GM19023 (cell line): Measurements from ENCODE around the gene USP49.

Experiments used
- ATAC-seq: cut with Tn5 transposase; IDR thresholded peaks from one replicate; pipeline ENCODE4 v1.9.1; 2021; ENCODE audit warnings: mild to moderate bottlenecking, moderate library complexity; ENCODE audit not compliant: unreplicated experiment

The USP49 gene

DNA sequence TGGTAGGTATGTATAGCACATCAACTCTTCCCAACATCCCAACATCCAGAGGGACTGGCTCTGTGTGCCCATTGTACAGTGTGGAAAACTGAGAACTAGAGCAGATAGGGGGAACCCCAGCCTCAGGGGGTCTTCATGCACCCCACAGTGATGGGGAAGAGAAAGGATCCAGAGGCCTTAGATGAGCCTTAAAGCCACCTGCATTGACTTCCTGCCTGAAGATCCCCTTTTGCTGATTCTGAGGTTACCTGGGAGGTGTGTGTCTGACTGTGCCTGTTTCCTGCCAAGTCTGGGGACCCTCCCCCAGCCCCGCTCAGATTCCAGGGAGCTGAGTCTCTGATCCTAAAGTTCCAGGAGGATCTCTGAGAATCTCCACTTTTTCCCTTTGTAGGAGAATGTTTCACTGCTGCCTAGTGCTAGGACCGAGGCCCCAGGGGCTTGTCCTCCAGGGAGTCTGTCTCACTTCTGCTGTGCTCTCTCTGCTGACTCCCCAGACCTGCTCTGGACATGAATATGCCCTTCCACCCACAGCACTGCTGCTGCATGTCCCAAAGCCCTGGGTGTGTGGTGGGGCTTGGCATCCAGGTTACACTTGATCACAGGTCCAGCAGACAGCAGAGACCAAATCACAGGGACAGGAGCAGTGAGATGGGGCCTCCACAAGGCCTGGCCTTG is 135.1 kb downstream of the USP49 start:
- no peak for ATAC-seq

DNA sequence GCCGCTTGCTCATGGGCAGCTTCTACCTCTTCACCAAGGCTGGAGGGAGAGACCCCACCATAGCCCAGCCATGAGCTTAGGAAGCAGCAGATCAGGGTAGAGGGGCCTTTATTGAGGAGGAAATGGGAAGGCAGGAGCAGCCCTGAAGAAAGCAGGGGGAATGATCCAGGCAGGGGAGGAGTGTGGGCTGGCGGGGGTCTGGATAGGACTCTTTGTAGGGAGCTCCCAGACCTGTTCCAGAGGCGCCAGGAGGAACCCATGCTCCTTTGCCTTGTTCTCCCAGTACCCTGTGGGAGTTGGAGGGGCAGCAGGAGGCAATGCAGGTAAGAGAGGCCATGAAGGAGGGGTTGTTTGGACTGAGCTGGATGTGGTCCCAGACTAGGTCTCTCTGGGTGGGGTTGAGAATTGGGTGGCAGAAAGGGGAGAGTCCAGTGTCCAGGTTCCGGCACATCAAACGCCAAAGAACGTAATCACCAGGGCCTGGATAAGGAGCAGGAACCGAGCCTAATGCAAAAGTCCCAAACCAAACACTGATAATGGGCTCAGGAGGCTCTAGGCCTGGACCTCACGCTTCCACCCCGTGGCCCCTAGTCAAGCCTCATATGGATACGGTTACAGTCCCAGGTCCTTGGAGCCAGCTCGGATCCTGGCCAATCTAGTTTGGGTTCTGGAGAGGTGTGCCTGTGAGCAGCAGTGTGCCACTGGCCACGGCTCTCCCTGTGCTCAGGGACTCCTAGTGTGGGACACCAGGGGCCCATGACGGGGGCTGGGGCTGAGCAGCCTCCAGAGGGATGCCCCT is 135.9 kb downstream of the USP49 start:
- no peak for ATAC-seq

DNA sequence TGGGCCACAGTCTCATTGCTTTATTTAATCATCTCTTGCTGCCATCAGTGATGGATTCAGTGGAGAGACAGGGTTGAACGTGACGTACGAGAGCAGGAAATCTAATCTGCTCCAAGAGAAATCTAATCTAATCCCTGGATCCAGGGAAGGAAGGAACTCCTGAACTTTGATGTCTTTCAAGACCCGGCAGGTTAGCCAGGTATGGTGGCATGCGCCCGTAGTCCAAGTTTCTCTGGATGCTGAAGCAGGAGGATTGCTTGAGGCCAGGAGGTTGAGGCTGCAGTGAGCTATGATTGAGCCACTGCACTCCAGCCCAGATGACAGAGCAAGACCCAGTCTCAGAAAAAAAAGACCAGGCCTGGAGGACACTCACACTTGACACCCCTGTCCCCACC is 136.5 kb downstream of the USP49 start:
- ATAC-seq, result no peak

DNA sequence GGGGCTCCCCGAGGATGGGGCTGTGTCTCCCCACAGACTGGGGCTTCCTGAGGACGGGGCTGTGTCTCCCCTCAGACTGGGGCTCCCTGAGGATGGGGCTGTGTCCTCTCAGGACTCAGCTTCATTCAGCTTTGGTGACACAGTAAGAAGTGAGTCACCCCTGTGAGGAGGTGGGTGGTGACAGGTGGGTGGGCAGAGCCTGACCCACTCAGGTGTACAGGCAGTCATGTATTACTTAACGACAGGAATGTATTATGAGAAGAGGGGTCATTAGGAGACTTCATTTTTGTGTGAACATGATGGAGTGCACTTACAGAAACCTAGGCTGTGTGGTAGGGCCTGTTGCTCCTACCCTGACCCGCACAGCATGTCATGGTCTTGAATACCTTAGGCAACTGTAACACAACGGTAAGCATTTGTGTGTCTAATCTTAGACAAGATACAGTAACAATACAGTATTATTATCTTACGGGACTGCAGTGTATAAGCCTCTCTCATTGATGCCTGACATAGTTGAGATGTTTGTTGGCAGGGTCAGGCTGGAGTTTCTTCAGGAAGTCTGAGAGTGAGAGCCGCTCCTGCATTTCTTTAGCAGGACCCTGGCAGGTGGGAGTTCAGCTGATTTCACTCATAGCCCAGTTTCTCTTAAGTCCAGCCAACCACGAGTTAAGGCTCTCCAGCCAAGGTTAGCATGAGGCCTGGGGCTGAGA is 137.1 kb downstream of the USP49 start:
- ATAC-seq, result no peak

DNA sequence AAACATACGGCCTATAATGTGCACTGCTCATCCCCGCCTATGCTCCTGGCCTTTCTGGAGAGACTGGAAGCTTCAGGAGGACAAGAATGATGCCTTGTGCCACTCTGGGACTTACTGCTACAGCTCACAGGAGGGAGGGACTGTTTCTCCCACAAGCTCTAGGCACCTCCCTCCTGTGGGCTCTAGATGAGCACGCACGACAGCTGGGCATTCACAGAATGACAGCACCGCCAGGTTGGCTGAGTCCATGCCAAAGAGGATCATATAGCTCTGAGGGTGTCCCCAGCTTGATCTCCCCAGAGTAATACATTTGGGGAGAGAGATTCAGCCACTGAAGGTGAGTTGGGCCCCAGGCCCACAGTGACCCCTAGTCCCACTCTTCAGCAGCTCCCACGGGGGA is 137.9 kb downstream of the USP49 start:
- ATAC-seq, result no peak

DNA sequence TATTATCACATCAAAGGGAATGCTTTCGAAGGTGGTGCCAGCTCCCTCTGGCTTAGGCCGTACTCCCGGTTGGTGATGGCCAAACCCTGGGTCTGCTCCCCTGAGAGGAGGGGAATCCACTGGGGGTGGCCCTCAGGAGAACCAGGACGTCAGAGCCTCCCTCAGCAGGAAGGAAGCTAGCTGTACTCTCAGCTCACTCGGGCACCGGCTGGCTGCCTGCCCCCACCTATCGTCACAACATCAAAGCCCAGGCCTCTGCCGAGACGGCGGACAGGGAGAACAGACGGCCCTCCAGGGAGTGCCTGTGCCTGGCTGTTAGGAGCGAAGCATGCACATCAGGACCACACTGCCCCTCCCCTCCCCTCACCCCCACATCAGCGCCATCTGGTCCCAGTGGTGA is 138.8 kb downstream of the USP49 start:
- no peak for ATAC-seq

DNA sequence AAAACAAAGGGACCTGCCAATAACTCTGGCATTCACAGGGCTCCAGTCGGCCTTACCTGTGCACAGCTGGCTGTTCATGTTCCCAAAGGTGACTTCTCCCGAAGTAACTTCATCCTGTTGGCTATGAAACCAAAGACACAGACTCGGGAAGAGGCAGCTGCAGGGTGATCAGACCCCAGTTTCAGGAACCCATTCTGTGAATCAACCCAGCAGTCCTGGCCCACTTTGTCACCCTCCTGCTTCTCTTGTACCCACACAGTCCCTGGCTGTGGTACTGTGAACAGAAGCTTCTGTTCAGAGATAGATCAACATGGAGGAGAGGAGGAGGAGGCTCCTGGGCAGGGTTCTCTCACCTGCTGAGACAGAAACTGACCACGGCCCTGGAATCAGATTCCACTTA is 139.3 kb downstream of the USP49 start:
- no peak for ATAC-seq

DNA sequence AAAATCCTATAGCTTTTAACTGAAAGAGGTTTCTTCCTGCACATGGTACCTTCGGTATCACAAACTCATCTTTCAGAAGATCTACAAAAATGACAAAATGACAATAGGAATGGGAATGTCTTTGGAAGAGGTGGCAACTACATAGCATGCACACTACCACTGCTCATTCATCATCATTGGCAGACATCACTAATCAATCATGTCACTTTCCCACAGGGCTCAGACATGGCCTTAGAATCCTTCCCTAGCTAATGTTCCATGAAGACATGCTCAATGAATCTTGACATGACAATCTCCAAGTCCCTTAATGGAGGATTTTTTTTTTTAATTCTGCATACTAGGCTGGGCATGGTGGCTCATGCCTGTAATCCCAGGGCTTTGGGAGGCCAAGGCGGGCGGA is 144.8 kb downstream of the USP49 start:
- no peak for ATAC-seq

DNA sequence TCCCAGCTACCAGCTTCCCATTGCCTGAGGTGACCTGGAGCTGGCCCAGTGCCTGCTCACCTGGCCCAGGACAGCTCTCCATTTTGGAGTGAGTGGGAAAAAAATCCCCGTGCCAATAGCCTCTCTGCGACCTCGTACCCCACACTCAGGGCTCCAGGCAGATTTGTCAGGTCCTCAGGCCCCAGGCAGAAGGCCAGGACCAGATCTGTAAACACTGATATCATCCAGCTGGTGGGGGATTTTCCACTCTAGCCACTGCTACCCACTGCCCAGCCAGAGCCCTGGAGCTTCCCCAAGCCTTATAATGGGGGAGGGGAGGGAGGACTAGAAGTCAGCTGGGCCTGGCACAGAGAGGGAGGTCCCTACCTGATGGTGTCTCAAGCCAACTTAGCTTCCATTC is 146.6 kb downstream of the USP49 start:
- no peak for ATAC-seq

DNA sequence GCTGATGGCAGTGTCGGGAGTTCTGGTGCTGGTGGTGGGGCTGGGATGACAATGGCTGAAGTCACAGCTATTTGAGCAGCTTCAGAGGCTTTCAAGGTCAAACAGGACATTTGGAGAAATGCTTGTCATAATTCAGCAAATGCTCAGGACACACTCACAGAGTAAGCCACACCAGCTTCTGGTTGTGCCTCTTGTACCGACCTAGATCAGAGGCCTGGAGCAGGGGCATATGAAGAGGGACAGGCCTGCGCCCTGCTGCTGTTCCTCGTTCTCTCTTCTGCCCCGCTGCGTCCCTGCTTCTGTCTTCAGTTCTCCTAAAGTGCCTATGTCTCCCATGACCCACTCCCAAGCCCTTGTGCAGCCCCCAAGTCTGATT is 147.1 kb downstream of the USP49 start:
- ATAC-seq, result no peak

DNA sequence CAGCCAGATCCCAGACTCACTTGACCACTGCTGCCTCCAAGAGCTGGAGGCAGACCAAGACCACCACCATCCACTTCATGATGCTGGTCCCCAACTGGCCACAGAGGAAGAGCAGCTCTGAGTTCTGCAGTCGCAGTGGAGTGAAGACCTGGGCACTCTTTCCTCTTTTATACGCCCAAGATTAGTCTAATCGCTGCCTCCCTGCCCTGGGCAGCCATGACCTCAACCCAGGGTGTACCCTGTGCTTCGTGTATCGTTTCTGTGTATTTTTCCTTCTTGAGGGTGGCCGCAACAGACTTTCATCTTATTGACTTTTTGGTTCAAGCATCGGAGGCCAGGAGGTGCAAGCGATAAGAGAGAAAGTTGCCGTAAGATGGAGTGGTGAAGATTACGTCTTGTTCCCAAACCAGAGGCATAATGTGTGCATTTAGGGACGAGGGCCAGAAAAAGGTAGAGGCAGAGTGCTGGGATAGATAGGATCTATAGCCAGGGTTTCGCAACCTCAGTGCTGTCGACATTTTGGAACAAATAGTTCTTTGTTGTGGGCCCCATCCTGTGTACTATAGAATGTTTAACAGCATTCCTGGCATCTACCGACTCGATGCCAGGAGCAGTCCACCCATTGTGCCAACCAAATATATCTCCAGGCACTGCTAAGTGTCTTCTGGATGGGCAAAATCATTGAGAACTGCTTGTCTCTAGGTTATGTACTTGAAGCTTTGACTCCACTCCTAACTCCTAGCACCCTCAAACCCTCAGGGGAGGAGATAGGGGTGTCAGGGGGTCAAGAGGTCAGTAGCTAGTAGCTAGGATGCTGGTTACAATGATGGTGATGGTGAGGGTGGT is 147.7 kb downstream of the USP49 start, which contains the start of gene PGC:
PGC (minus strand) TSS at position 142 of the 846 bp plus-strand sequence; CDS start at position 79, 63 bp downstream.
- no peak for ATAC-seq

DNA sequence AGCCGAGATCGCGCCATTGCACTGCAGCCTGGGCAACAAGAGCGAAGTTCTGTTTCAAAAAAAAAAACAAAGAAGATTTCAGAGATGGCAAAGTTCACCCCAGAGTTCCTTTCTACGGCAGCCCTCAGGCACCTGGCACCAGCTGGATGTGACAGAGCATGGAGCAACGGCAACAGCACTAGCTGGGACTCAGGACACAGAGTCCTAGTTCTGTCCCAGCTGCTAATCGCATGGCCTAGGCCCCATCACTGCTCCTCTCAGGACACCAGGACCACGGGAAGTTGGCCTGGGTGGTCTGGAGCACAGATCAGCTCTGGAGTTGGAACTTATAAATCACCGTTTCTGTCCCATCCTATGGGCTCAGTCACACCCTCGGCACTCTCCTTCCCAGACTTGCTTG is 149.1 kb downstream of the USP49 start:
- ATAC-seq, result no peak

DNA sequence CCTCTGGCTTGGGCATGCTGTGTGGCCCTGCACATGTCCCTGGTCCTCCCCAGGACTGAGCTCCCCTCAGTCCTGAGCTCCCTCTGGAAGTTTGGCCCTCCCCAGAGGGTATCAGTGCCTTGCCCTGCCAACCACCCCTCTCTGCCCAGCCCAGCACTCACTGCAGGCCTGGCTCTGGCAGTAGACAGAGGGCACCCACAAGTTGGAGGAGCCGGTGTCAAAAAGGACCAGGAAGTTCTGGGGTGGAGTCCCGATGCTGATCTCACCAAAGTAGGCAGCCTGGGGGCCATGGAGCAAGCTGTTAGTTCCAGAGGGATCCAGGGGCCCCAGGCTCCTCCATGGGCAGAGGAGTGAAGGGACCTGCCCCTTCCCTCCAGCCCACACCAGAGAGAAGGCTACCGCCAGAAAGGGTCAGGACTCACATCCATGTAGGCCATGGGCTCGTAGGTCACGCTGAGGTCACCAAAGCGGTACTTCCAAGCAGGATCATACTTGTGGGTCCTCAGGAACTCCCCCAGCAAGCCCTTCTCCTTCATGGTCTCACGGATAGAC is 150.9 kb downstream of the USP49 start:
- ATAC-seq, result no peak

DNA sequence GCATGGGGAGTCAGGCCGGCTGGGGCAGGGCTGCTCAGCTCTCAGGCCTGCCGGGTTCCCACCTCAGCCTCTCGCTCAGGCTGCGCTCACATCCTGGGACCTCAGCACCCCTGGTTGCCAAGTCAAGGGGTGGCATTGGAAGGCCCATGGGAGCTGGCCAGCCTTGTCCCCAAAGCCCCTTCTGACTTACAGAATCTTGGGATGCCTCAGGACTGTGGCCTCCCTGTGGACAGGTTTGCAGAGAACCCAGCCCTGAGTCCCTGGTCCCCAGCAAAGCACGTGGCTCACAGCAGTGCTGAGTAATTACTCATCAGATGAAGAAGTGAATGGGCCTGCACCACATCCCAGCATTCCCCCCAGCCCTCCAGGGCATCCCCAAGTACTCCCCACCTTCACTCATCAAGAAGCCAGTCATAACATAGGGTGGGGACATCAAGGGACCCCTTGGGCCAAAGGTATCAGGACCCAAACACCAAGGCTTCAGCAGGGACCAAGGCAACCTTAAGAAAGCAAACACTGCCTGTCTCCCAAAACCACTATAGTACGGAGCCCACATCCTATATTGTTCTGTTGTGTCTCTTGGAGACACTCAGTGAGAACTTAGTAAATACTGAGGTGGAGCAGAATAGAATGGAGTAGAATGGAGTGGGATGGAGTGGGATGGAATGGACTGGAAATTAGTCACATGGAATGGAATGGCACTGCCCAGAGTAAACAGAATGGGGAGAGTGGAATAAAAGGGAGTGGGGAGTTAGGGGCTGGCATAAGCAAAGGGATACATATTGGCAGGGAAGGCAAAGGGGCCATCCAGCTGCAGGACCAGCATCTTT is 151.6 kb downstream of the USP49 start:
- no peak for ATAC-seq

DNA sequence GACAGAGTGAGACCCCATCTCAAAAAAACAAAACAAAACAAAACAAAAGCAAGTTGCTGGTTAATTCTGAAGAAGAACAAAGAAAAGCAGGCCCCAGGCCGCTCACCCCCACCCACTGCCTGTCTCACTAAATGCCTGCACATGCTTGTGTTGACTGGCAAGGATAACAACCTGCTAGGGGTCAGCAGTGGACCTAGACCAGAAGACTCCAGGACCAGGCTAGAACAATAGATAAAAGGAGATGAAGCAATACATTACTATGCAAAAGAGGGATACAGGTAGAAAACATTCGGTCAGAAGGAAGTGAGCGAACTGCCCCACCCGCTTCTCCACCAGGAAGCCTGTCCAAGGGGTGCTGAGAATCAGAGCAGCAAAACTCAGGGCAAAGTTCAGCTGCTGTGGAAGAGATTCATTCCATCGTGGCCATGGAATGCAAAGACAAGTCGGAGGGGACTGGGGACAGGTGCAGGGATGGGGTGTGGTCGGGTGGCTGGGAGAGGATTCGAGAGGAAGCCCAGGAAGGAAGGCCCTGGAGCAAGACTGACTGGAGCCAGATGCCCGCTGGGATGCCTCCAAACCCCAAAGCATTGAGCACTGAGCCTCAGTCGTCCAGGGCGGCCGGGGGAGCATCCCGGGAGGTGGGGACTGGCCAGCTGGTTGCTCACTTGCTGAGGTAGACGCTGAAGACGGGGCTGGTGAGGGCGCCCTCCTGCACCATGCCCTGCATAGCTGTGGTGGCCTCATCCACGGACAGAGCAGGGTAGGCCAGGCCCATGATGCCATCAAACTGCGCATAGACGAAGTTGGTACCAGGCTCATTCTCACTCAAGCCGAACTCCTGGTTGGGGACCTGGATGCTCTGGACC is 153.3 kb downstream of the USP49 start:
- ATAC-seq, result no peak

DNA sequence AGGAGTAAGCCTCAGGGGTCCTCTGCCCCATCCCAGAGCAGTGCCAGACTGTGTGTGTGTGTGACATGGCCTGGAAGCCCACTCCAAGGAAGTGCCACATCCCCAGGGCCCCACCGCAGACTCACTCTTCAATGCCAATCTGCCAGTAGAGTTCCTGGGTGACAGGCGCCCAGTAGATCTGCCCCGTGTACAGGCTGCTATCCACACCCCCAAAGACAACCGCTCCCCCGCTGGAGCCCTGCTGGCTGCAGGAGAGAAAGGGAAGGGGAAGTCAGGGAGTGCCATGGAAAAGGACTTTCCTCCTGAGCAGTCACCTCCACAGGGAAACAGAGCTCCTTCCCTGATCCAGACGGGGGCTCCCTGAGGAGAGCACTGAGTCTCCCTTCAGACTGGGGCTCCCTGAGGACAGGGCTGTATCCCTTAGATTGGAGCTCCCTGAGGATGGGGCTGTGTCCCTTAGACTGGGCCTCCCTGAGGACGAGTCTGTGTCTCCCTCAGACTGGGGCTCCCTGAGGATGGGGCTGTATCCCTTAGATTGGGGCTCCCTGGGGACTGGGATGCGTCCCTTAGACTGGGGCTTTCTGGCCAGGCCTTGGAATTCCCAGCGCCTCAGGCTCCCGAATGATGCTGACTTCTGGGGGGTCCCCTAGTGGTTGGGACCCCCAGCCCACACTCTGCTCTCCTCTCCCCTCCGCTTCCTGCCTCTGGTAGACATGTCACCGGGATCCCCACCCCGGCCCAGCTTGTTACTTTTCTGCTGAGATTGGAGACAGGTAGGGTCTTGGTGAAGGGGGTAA is 154.6 kb downstream of the USP49 start:
- no peak for ATAC-seq
